ENCODE measurements around the gene ALDH3B2. TPM values are rescaled to one million over a fixed set of nuclear protein-coding genes. Genes with fewer than 3 reads are reported as not detected.
A peak's percentile ranks its signal among the peaks of the same experiment; 100 is the strongest.

The ALDH3B2 gene
- total and polyA plus RNA-seq, 2 experiments from 2014 or later: 1.6 to 2.5 TPM

DNA sequence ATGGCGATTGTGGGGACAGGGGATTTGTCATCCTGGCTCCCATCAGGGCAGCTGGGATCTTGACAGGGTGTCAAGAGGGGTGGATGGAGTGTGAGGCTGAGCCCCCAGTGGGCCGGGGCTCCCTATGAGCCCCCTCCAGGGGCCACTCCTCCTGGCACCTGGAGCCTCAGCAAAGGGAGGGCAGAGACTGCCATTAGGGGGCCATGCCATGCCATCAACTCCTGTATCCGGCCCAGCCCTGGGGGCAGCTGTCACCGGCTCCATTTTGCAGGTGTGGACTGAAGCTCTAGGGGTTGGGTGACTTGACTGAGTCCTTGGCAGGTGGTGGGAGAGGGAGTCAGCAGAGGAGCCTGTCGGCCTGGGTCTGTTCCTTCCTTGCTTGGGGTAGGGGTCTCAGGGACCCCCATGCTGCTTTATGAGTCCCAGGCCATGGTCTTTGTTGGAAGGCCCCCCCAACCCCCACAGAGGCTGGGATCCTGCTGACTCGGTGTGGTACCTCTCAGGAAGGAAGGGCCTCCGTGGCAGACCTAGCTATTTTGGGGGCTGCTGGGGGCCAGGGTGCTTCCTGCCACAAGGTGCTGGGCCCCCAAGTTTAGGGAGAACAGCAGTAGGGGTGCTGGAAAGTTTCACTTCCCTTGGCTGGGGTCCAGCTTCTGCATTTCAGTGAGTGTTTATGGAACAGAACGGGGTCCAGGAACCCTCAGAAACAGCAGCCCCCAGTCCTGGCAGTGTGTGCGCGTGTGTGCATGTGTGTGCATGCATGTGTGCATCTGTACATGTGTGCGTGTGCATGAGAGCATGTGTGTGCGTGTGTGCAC lies 25.4 kb downstream of the ALDH3B2 start:
- TF ChIP-seq CTCF (IDR thresholded peaks at IDR 0.05; ENCODE audit: poor library complexity) (no peak), EZH2phosphoT487 (IDR thresholded peaks at IDR 0.05; ENCODE audit: low read depth, severe bottlenecking, unreplicated experiment) (no peak), EZH2 (IDR thresholded peaks at IDR 0.05; ENCODE audit: borderline replicate concordance) (no peak)
- H3K27ac ChIP-seq: no peak overlapping the region
- H3K27me3 ChIP-seq: no peaks in the 10 kb centered on the region
- 87% methylated on average over 12 of the region's 12 CpGs for WGBS (ENCODE audit: low lambda C conversion rate, missing lambda C conversion rate)
- DNase-seq (ENCODE audit: low spot score): no peak
- H3K36me3 ChIP-seq (replicated peaks; ENCODE audit: insufficient read depth, low read depth): no peaks in the 10 kb centered on the region
- no peaks in the 10 kb centered on the region for H3K9me2 ChIP-seq (replicated peaks; ENCODE audit: insufficient read depth)
- H3K4me2 ChIP-seq: no peak overlapping the region
- no peaks in the 10 kb centered on the region for H4K20me1 ChIP-seq (ENCODE audit: insufficient read depth, poor library complexity, severe bottlenecking)
- H3K79me2 ChIP-seq: no peaks in the 10 kb centered on the region
- H2AFZ ChIP-seq: no peak overlapping the region
- H3K9me3 ChIP-seq (ENCODE audit: low read depth): no peaks in the 10 kb centered on the region
- no peak overlapping the region for H3K4me3 ChIP-seq
- no peaks in the 10 kb centered on the region for H3K4me1 ChIP-seq (ENCODE audit: insufficient read depth)

GRCh38 chr11:67648140-67648795 lies 26.2 kb downstream of the ALDH3B2 start:
- Histone ChIP-seq H3K4me1 (ENCODE audit: insufficient read depth) (no peaks in the 10 kb centered on the region), H3K4me3 (no peak overlapping the region), H2AFZ (no peak overlapping the region), H3K4me2 (no peak overlapping the region), H3K9me3 (ENCODE audit: low read depth) (no peaks in the 10 kb centered on the region), H3K27me3 (no peaks in the 10 kb centered on the region), H4K20me1 (ENCODE audit: insufficient read depth, poor library complexity, severe bottlenecking) (no peaks in the 10 kb centered on the region), H3K27ac (no peak overlapping the region), H3K79me2 (no peaks in the 10 kb centered on the region), H3K9me2 (replicated peaks; ENCODE audit: insufficient read depth) (no peaks in the 10 kb centered on the region), H3K36me3 (replicated peaks; ENCODE audit: insufficient read depth, low read depth) (no peaks in the 10 kb centered on the region)
- TF ChIP-seq EZH2 (IDR thresholded peaks at IDR 0.05; ENCODE audit: borderline replicate concordance): no peak
- no peak for TF ChIP-seq CTCF (IDR thresholded peaks at IDR 0.05; ENCODE audit: poor library complexity)
- no peak for TF ChIP-seq EZH2phosphoT487 (IDR thresholded peaks at IDR 0.05; ENCODE audit: low read depth, severe bottlenecking, unreplicated experiment)
- peak; percentile 16 for DNase-seq (ENCODE audit: low spot score)
- 81% methylated on average over 12 of the region's 12 CpGs for WGBS (ENCODE audit: low lambda C conversion rate, missing lambda C conversion rate)

GRCh38 chr11:67647471-67647870 lies 27.0 kb downstream of the ALDH3B2 start:
- DNase-seq (ENCODE audit: low spot score): peak; percentile 5
- Histone ChIP-seq H4K20me1 (ENCODE audit: insufficient read depth, poor library complexity, severe bottlenecking) (no peaks in the 10 kb centered on the region), H3K4me3 (no peak overlapping the region), H3K27ac (no peak overlapping the region), H3K79me2 (no peaks in the 10 kb centered on the region), H3K4me2 (no peak overlapping the region), H3K9me3 (ENCODE audit: low read depth) (no peaks in the 10 kb centered on the region), H3K27me3 (no peaks in the 10 kb centered on the region), H3K36me3 (replicated peaks; ENCODE audit: insufficient read depth, low read depth) (no peaks in the 10 kb centered on the region), H3K4me1 (ENCODE audit: insufficient read depth) (no peaks in the 10 kb centered on the region), H2AFZ (no peak overlapping the region), H3K9me2 (replicated peaks; ENCODE audit: insufficient read depth) (no peaks in the 10 kb centered on the region)
- WGBS (ENCODE audit: low lambda C conversion rate, missing lambda C conversion rate): 88% methylated on average over 7 of the region's 15 CpGs
- TF ChIP-seq EZH2phosphoT487 (IDR thresholded peaks at IDR 0.05; ENCODE audit: low read depth, severe bottlenecking, unreplicated experiment): no peak
- TF ChIP-seq EZH2 (IDR thresholded peaks at IDR 0.05; ENCODE audit: borderline replicate concordance): no peak
- no peak for TF ChIP-seq CTCF (IDR thresholded peaks at IDR 0.05; ENCODE audit: poor library complexity)
